Tongue (tissue), 2 donors: ENCODE results near the gene SCG5. TPM values are rescaled to one million over a fixed set of nuclear protein-coding genes. Genes with fewer than 3 reads are reported as not detected.

Experiments
- DNase-seq: peaks from one replicate; pipeline ENCODE4 v3.0.0-alpha.2; 2015
- total RNA-seq: library from RNA; depleted of rRNA; stranded (reverse); fragments of >200 nt; gene quantifications from one replicate; pipeline ENCODE4 v1.2.3, GENCODE V29; 2014

Gene SCG5
- total RNA-seq, 1 donor from 2014 or later: 9.2 TPM

GRCh38 chr15:32659340-32660155 lies 18.0 kb downstream of the SCG5 start:
- DNase-seq: peak; percentile 32

- no peak for DNase-seq
Observed at GRCh38 chr15:32663671-32664070, 22.2 kb downstream of the SCG5 start.

- DNase-seq: no peak
Observed at GRCh38 chr15:32664796-32665195, 23.3 kb downstream of the SCG5 start.

GRCh38 chr15:32667321-32667720 lies 25.8 kb downstream of the SCG5 start:
- DNase-seq: no peak

- no peak for DNase-seq
Observed at GRCh38 chr15:32668942-32669341, 27.4 kb downstream of the SCG5 start.

GRCh38 chr15:32669896-32670611 lies 28.5 kb downstream of the SCG5 start:
- DNase-seq: peak; percentile 32

GRCh38 chr15:32670623-32671022 lies 29.1 kb downstream of the SCG5 start:
- no peak for DNase-seq

- DNase-seq: peak; percentile 24
Observed at GRCh38 chr15:32671339-32672325, 30.1 kb downstream of the SCG5 start.

- DNase-seq: no peak
Observed at GRCh38 chr15:32674681-32675080, 33.2 kb downstream of the SCG5 start.

GRCh38 chr15:32675466-32675865 lies 34.0 kb downstream of the SCG5 start:
- DNase-seq: no peak

- DNase-seq: peak; percentile 22
Observed at GRCh38 chr15:32676169-32676568, 34.7 kb downstream of the SCG5 start.

GRCh38 chr15:32677238-32677750 lies 35.8 kb downstream of the SCG5 start:
- peak; percentile 24 for DNase-seq

- no peak for DNase-seq
Observed at GRCh38 chr15:32679298-32679690, 37.8 kb downstream of the SCG5 start.

- no peak for DNase-seq
Observed at GRCh38 chr15:32682569-32682968, 41.1 kb downstream of the SCG5 start.

GRCh38 chr15:32682977-32683630 lies 41.6 kb downstream of the SCG5 start:
- DNase-seq: no peak

GRCh38 chr15:32683906-32684584 lies 42.5 kb downstream of the SCG5 start:
- no peak for DNase-seq

GRCh38 chr15:32685576-32685975 lies 44.1 kb downstream of the SCG5 start:
- no peak for DNase-seq

GRCh38 chr15:32687556-32687955 lies 46.0 kb downstream of the SCG5 start:
- DNase-seq: no peak

- DNase-seq: no peak
Observed at GRCh38 chr15:32688151-32688639, 46.7 kb downstream of the SCG5 start.

GRCh38 chr15:32690941-32691688 lies 49.6 kb downstream of the SCG5 start:
- DNase-seq: no peak
